HG02885 (cell line): Measurements from ENCODE around the gene H3-3A.

Experiments
- ATAC-seq: cut with Tn5 transposase; IDR thresholded peaks from one replicate; pipeline ENCODE4 v1.9.1; 2021; ENCODE audit warnings: mild to moderate bottlenecking; ENCODE audit not compliant: unreplicated experiment, poor library complexity

The H3-3A gene

GRCh38 chr1:226051365-226051764 lies 11.2 kb upstream of the H3-3A start:
- ATAC-seq: no peak

GRCh38 chr1:226052061-226052460 lies 10.5 kb upstream of the H3-3A start:
- no peak for ATAC-seq

GRCh38 chr1:226054519-226055327 lies 7.8 kb upstream of the H3-3A start:
- no peak for ATAC-seq

GRCh38 chr1:226059709-226060108 lies 2.8 kb upstream of the H3-3A start:
- no peak for ATAC-seq

- ATAC-seq: no peak
Measured at GRCh38 chr1:226060427-226060826, 2.1 kb upstream of the H3-3A start.

- no peak for ATAC-seq
Measured at GRCh38 chr1:226061068-226061840, 1.3 kb upstream of the H3-3A start.

- ATAC-seq: peak; percentile 43
Measured at GRCh38 chr1:226061841-226062557, 517 bp upstream of the H3-3A start.

- ATAC-seq: peak; percentile 10
Measured at GRCh38 chr1:226063224-226063976, 884 bp downstream of the H3-3A start.

- no peak for ATAC-seq
Measured at GRCh38 chr1:226063977-226064815, 1.7 kb downstream of the H3-3A start.

GRCh38 chr1:226064816-226065248 lies 2.3 kb downstream of the H3-3A start:
- no peak for ATAC-seq

- no peak for ATAC-seq
Measured at GRCh38 chr1:226066415-226067078, 4.0 kb downstream of the H3-3A start.

GRCh38 chr1:226069811-226070489 lies 7.4 kb downstream of the H3-3A start:
- ATAC-seq: no peak

- no peak for ATAC-seq
Measured at GRCh38 chr1:226072347-226072746, 9.8 kb downstream of the H3-3A start.

- no peak for ATAC-seq
Measured at GRCh38 chr1:226073184-226073950, 10.9 kb downstream of the H3-3A start.

GRCh38 chr1:226074046-226074445 lies 11.5 kb downstream of the H3-3A start:
- ATAC-seq: no peak

- no peak for ATAC-seq
Measured at GRCh38 chr1:226076378-226076777, 13.9 kb downstream of the H3-3A start.

- ATAC-seq: no peak
Measured at GRCh38 chr1:226078374-226078773, 15.9 kb downstream of the H3-3A start.

GRCh38 chr1:226082587-226082917 lies 20.0 kb downstream of the H3-3A start:
- ATAC-seq: no peak
